Heart left ventricle (tissue), 13 donors: ENCODE measurements around the gene SH3RF2.

ENCODE experiments used
- POLR2A ChIP-seq, 2 donors: fragments of 450-650 bp; IDR thresholded peaks; one replicate each; pipeline ENCODE4 v1.6.1; 2017; ENCODE audit warnings: antibody characterized with exemption in 2 of 2, mild to moderate bottlenecking in 2 of 2, moderate library complexity in 2 of 2
- TF ChIP-seq, protein P1 (sequence below), 12 donors: fragments of 200-600 bp; sonication (generic) in 4 of 12; IDR thresholded peaks; one replicate each; pipeline versions ENCODE4 v1.5.0 to v1.8.0; 2018 to 2022; ENCODE audit warnings: antibody characterized with exemption in 12 of 12, mild to moderate bottlenecking in 5 of 12
- donor health status: ischemic (EF 13 %, LVEDD 7.1; RV severe dilation, severe dysfunction).
- donor health status: DM: no; HTN: yes; CAD: no.
- donor health status: DM: no; HTN: no; CAD: no.
- donor health status: ischemic (EF 25% LVEDD 6.9; RV normal size, moderate dysfunction).
- donor health status: ischemic (EF 25% LVEDD 5.7; RV mildly dilated, moderate dysfunction).
- donor health status: ischemic (EF 35%, LVEDD 5.7; RV mildly dilated, moderate dysfunction).
- donor health status: nonischemic (EF 11% LVEDD 7.7; RV severe dilation, severe dysfunction).
- donor health status: DM: yes; HTN: yes; CAD: no.
- donor health status: PGD.
- donor health status: ischemic (EF 29% LVEDD 5.4; RV normal size, mild dysfunction).
- donor health status: nonischemic (EF 23%, LVEDD 6.1; RV moderate dilation, normal function).

DNA sequence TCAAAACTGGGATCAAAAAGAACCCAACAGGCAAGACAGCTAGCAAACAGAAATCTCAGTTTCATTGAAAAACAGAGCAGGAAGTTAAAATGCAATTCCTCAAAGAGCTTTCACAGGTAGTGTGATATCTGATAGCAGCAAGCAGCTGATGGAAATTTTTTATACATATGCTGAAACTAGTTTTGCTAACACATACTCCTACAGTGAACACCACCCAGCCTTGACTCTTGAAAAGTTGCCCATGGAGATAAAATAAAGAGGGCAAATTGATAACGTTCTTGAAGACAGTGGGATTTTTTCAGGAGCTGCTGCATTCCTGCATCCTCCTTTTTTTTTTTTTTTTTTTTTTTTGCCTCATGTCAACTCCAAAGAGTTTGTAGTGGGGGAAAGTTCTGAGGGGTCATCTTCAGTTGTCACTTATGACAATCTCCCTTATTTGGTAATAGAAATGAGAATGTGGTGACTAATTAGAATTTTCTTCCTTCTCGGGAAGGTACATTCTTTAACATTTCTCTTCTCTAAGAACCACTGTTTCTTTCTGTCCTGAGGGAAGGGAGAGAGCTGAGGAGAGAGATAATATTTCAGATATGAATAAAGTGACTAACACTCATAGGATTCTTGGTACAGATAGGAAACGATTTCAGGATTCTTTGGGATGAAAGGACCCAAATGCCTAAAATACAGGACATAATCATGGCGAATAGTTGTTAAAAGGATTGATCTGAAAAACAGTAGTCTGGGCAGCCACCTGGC lies 24.6 kb downstream of the SH3RF2 start:
- TF ChIP-seq, protein P1, sequence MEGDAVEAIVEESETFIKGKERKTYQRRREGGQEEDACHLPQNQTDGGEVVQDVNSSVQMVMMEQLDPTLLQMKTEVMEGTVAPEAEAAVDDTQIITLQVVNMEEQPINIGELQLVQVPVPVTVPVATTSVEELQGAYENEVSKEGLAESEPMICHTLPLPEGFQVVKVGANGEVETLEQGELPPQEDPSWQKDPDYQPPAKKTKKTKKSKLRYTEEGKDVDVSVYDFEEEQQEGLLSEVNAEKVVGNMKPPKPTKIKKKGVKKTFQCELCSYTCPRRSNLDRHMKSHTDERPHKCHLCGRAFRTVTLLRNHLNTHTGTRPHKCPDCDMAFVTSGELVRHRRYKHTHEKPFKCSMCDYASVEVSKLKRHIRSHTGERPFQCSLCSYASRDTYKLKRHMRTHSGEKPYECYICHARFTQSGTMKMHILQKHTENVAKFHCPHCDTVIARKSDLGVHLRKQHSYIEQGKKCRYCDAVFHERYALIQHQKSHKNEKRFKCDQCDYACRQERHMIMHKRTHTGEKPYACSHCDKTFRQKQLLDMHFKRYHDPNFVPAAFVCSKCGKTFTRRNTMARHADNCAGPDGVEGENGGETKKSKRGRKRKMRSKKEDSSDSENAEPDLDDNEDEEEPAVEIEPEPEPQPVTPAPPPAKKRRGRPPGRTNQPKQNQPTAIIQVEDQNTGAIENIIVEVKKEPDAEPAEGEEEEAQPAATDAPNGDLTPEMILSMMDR (IDR thresholded peaks at IDR 0.05) = no peak
- TF ChIP-seq POLR2A (IDR thresholded peaks at IDR 0.05) = no peak
